CD14-positive monocyte (primary cell): ENCODE results near the gene R3HDM4. TPM values are rescaled to one million over a fixed set of nuclear protein-coding genes. Genes with fewer than 3 reads are reported as not detected.

ENCODE experiments used
- DNase-seq, 3 donors: peaks; one replicate each; pipeline ENCODE4 v3.0.0-alpha.2; 2011 to 2022
- H2AFZ ChIP-seq: 2 replicates; pipeline ENCODE4 v1.6.0; 2012; ENCODE audit warnings: mild to moderate bottlenecking, low read depth, low read length, inconsistent platforms; ENCODE audit not compliant: insufficient read depth, poor library complexity, severe bottlenecking
- H3K27ac ChIP-seq, 2 donors: 1 replicate in 1 of 2; 2 replicates in 1 of 2; pipeline ENCODE4 v1.5.1; 2012 to 2013; ENCODE audit warnings: low read length in 2 of 2, control low read depth in 1 of 2, inconsistent platforms in 1 of 2, low read depth in 1 of 2, mild to moderate bottlenecking in 1 of 2
- H3K27me3 ChIP-seq, 2 donors: one replicate each; pipeline versions ENCODE4 v1.6.0 to v1.6.1; 2011 to 2013; ENCODE audit warnings: low read length in 2 of 2; ENCODE audit not compliant: control insufficient read depth in 2 of 2, insufficient read depth in 2 of 2
- H3K36me3 ChIP-seq, 2 donors: replicated peaks in 1 of 2; 1 replicate in 1 of 2; 2 replicates in 1 of 2; pipeline versions ENCODE4 v1.5.1 to v1.6.1; 2012 to 2013; ENCODE audit warnings: low read length in 2 of 2, control low read depth in 1 of 2, inconsistent platforms in 1 of 2, mild to moderate bottlenecking in 1 of 2; ENCODE audit not compliant: insufficient read depth in 2 of 2, control insufficient read depth in 1 of 2
- H3K4me1 ChIP-seq, 2 donors: 1 replicate in 1 of 2; 2 replicates in 1 of 2; pipeline versions ENCODE4 v1.5.1 to v1.6.1; 2012 to 2013; ENCODE audit warnings: low read length in 2 of 2, control low read depth in 1 of 2, inconsistent platforms in 1 of 2, mild to moderate bottlenecking in 1 of 2, moderate library complexity in 1 of 2; ENCODE audit not compliant: insufficient read depth in 2 of 2, control insufficient read depth in 1 of 2
- H3K4me2 ChIP-seq: replicated peaks from 2 replicates; pipeline ENCODE3; 2012; ENCODE audit warnings: low read length, moderate library complexity, mild to moderate bottlenecking; ENCODE audit not compliant: poor library complexity, severe bottlenecking; ENCODE audit errors: extremely low read depth
- H3K4me3 ChIP-seq, 3 experiments: fragments of 200-600 bp in 1 of 3; sonication (generic) in 1 of 3; replicated peaks in 1 of 3; 1 replicate in 2 of 3; 2 replicates in 1 of 3; pipeline ENCODE4 v1.5.1; 2011 to 2013; ENCODE audit warnings: low read length in 3 of 3, mild to moderate bottlenecking in 3 of 3, control low read depth in 2 of 3, low read depth in 2 of 3, inconsistent platforms in 1 of 3, moderate library complexity in 1 of 3
- H3K79me2 ChIP-seq: 2 replicates; pipeline ENCODE4 v1.6.0; 2012; ENCODE audit warnings: mild to moderate bottlenecking, control low read depth, inconsistent platforms, low read length, moderate library complexity; ENCODE audit not compliant: insufficient read depth
- H3K9ac ChIP-seq: 2 replicates; pipeline ENCODE4 v1.6.0; 2017; ENCODE audit warnings: low read length, mild to moderate bottlenecking; ENCODE audit not compliant: insufficient read depth, poor library complexity, severe bottlenecking
- H3K9me3 ChIP-seq, 2 donors: replicated peaks in 1 of 2; 1 replicate in 1 of 2; 2 replicates in 1 of 2; pipeline versions ENCODE4 v1.5.1 to v1.6.1; 2012 to 2013; ENCODE audit warnings: low read length in 2 of 2, control low read depth in 1 of 2; ENCODE audit not compliant: control insufficient read depth in 1 of 2, insufficient read depth in 1 of 2
- H4K20me1 ChIP-seq: 2 replicates; pipeline ENCODE4 v1.6.0; 2012; ENCODE audit warnings: mild to moderate bottlenecking, low read length, control low read depth, moderate library complexity; ENCODE audit not compliant: insufficient read depth
- H3K27ac Mint-ChIP-seq, 7 donors: one replicate each; pipeline ENCODE4 v1.8.0; 2020; ENCODE audit warnings: mild to moderate bottlenecking in 7 of 7, mixed read lengths in 7 of 7, moderate library complexity in 6 of 7, inconsistent platforms in 2 of 7
- H3K27me3 Mint-ChIP-seq, 3 donors: one replicate each; pipeline ENCODE4 v1.8.0; 2021 to 2022; ENCODE audit warnings: low read depth in 3 of 3, mild to moderate bottlenecking in 3 of 3, mixed read lengths in 3 of 3, moderate library complexity in 3 of 3, inconsistent platforms in 1 of 3
- H3K36me3 Mint-ChIP-seq, 2 donors: one replicate each; pipeline ENCODE4 v1.8.0; 2020; ENCODE audit warnings: mixed read lengths in 2 of 2, inconsistent platforms in 1 of 2, mild to moderate bottlenecking in 1 of 2
- H3K4me1 Mint-ChIP-seq: one replicate; pipeline ENCODE4 v1.8.0; 2020; ENCODE audit warnings: mild to moderate bottlenecking, mixed read lengths
- H3K4me3 Mint-ChIP-seq, 2 donors: one replicate each; pipeline ENCODE4 v1.8.0; 2020; ENCODE audit warnings: mild to moderate bottlenecking in 2 of 2, mixed read lengths in 2 of 2, moderate library complexity in 1 of 2
- H3K9me3 Mint-ChIP-seq, 7 donors: one replicate each; pipeline ENCODE4 v1.8.0; 2020 to 2022; ENCODE audit warnings: mixed read lengths in 7 of 7, mild to moderate bottlenecking in 6 of 7, moderate library complexity in 6 of 7, inconsistent platforms in 2 of 7
- WGBS: methylation state at CpG from one replicate; pipeline ENCODE4 v1.1.5; 2013; ENCODE audit warnings: missing lambda C conversion rate; ENCODE audit not compliant: insufficient coverage; 5-methylcytosine and 5-hydroxymethylcytosine counted together
- intact Hi-C, 2 donors: fragments of 100-400 bp; cut with micrococcal nuclease; formaldehyde crosslinking; loops; one replicate each; pipeline versions ENCODE4 v1.15.0 to v1.15.1; 2023
- polyA plus RNA-seq, 3 donors: library from polyadenylated mRNA; depleted of rRNA in 1 of 3; unstranded in 2 of 3; stranded (reverse) in 1 of 3; fragments of 300-500 nt in 2 of 3; fragments of >200 nt in 1 of 3; fragmentation: Illumina TruSeq in 2 of 3; gene quantifications; 1 replicate in 2 of 3; 2 replicates in 1 of 3; pipeline ENCODE4 v1.2.3, GENCODE V29; 2012 to 2021
- TF ChIP-seq, protein P1 (sequence below): fragments of 200-600 bp; IDR thresholded peaks from one replicate; pipeline ENCODE4 v1.8.0; 2022; ENCODE audit warnings: antibody characterized with exemption, mild to moderate bottlenecking

R3HDM4 gene
- polyA plus RNA-seq, 3 donors = 70.8 to 99.9 (median 78.7) TPM

DNA sequence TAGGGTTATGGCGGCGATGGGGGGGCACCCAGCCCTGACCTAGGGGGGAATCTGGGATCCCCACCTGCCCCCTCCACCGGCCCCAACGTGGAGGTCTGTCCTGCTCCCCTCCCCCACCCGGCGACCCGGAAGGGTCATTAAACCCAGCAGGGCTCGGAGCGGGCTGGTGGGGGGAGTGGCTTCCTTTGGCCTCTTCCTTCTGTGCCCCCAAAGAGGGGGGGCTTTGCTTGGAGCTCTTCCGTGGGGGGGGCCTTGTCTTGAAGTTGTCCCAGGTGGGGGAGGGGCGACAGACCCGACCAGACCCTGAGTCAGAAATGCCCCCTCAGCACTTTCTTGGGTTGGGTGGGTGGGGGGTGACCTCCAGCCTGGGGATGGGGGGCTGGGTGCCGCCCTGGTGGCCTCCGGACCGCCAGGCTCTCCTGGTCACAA is 14.3 kb upstream of the R3HDM4 start:
- H3K27ac ChIP-seq = peak overlapping the region; percentile 85 to 87
- peaks cover 16 to 32% of the 10 kb centered on the region in 2 donors for H3K36me3 Mint-ChIP-seq
- peaks cover 45% of the 10 kb centered on the region for H3K4me1 Mint-ChIP-seq
- H3K9ac ChIP-seq = peak overlapping the region; percentile 88
- H3K9me3 Mint-ChIP-seq = peaks cover 0 to 2% (median 0%) of the 10 kb centered on the region in 7 donors
- H2AFZ ChIP-seq = no peak overlapping the region
- peaks cover 84% of the 10 kb centered on the region for H3K79me2 ChIP-seq
- TF ChIP-seq, protein P1, sequence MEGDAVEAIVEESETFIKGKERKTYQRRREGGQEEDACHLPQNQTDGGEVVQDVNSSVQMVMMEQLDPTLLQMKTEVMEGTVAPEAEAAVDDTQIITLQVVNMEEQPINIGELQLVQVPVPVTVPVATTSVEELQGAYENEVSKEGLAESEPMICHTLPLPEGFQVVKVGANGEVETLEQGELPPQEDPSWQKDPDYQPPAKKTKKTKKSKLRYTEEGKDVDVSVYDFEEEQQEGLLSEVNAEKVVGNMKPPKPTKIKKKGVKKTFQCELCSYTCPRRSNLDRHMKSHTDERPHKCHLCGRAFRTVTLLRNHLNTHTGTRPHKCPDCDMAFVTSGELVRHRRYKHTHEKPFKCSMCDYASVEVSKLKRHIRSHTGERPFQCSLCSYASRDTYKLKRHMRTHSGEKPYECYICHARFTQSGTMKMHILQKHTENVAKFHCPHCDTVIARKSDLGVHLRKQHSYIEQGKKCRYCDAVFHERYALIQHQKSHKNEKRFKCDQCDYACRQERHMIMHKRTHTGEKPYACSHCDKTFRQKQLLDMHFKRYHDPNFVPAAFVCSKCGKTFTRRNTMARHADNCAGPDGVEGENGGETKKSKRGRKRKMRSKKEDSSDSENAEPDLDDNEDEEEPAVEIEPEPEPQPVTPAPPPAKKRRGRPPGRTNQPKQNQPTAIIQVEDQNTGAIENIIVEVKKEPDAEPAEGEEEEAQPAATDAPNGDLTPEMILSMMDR = no peak
- H3K4me2 ChIP-seq = peak overlapping the region; percentile 99
- H4K20me1 ChIP-seq = peaks cover 51% of the 10 kb centered on the region
- peaks cover 7 to 21% of the 10 kb centered on the region in 2 donors for H3K36me3 ChIP-seq
- intact Hi-C loops = loop anchor here (2.0 to 10.0 kb wide), 3 partner anchors 13 to 317 kb away; partner anchors contain the start of genes ATP5F1D (in 1 of the 2), GPX4 (in 1 of the 2) and MIDN (in 1 of the 2)
- no peak for DNase-seq
- H3K4me1 ChIP-seq = peaks cover 43 to 57% of the 10 kb centered on the region in 2 donors
- 60% methylated on average over 1 of the region's 15 CpGs for WGBS
- peaks cover 2 to 6% (median 5%) of the 10 kb centered on the region in 3 donors for H3K27me3 Mint-ChIP-seq
- H3K9me3 ChIP-seq = no peaks in the 10 kb centered on the region
- H3K4me3 Mint-ChIP-seq = peak overlapping the region; percentile 83 to 89
- peak overlapping the region; percentile 89 to 99 (median 90) for H3K4me3 ChIP-seq
- no peaks in the 10 kb centered on the region for H3K27me3 ChIP-seq
- peak overlapping the region; percentile 40 to 96 (median 90) for H3K27ac Mint-ChIP-seq

DNA sequence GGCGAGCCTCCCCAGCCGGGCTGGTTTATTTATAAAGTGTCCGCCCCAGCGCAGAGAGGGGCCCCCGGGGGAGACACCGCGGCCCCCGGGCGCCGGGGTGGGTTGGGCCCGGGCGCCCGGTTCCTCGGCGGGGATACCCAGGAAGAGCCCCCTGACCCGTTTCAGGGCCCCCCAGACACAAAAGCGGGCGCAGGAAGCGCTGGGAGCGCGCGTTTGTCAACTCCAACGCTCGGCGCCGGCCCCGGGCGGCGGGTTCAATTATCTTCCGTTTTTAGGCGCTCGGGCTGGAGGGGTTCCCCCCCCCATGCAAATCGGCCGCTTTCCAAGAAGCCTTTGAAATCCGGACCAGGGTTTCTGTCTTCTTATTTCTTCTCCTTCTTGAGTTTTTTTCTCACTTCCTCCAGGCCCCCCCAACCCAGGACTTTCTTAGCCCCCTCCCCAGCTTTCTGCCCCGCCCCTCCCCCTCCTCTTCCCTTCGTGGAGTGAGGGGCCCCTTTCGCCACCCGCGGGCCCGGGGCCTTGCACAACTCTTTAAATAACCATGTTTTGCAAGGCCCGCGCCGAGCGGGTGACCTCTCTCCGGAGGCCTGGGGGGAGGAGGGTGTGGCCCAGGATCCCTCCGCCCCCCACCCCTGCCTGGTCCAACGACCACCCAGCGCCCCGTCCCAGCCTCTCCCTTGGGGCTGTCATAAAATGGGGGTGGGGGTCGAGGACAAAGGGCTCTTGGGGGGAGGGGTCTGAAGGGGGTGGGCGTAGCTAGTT is 13.8 kb upstream of the R3HDM4 start:
- H3K9ac ChIP-seq = peak overlapping the region; percentile 88
- peaks cover 42% of the 10 kb centered on the region for H3K4me1 Mint-ChIP-seq
- peaks cover 5 to 8% (median 6%) of the 10 kb centered on the region in 3 donors for H3K27me3 Mint-ChIP-seq
- peak overlapping the region; percentile 99 for H3K4me2 ChIP-seq
- WGBS = under 1% methylated on average over 25 of the region's 52 CpGs
- H3K4me3 ChIP-seq = peak overlapping the region; percentile 89 to 99 (median 90)
- H3K9me3 ChIP-seq = no peaks in the 10 kb centered on the region
- H2AFZ ChIP-seq = peak overlapping the region; percentile 53
- H3K36me3 Mint-ChIP-seq = peaks cover 12 to 26% of the 10 kb centered on the region in 2 donors
- peaks cover 45% of the 10 kb centered on the region for H4K20me1 ChIP-seq
- H3K36me3 ChIP-seq = peaks cover 7 to 15% of the 10 kb centered on the region in 2 donors
- intact Hi-C loops = loop anchor here (2.0 to 10.0 kb wide), 3 partner anchors 14 to 318 kb away; partner anchors contain the start of genes ATP5F1D (in 1 of the 2), GPX4 (in 1 of the 2) and MIDN (in 1 of the 2)
- no peaks in the 10 kb centered on the region for H3K27me3 ChIP-seq
- TF ChIP-seq, protein P1 = no peak
- peak overlapping the region in 6 of 7 donors; percentile 79 to 96 (median 92) for H3K27ac Mint-ChIP-seq
- H3K4me3 Mint-ChIP-seq = peak overlapping the region; percentile 83 to 89
- peak overlapping the region; percentile 85 to 87 for H3K27ac ChIP-seq
- H3K4me1 ChIP-seq = peaks cover 38 to 51% of the 10 kb centered on the region in 2 donors
- peaks cover 0 to 2% (median 0%) of the 10 kb centered on the region in 7 donors for H3K9me3 Mint-ChIP-seq
- DNase-seq = peak; percentile 77 to 87 (median 86)
- H3K79me2 ChIP-seq = peaks cover 78% of the 10 kb centered on the region
